GM12878 (cell line): ENCODE data around the gene RAPGEF3. TPM values are rescaled to one million over a fixed set of nuclear protein-coding genes. Genes with fewer than 3 reads are reported as not detected.

ENCODE experiments used
- ATAC-seq: fragments of 200-7000 bp; cut with Tn5 transposase; 3 replicates; pipeline ENCODE4 v1.9.1; 2020; ENCODE audit warnings: mild to moderate bottlenecking, moderate library complexity
- BruUV-seq: library from RNA; stranded (reverse); fragments of 400-500 nt; replicated peaks from 2 replicates; lab custom pipeline; 2021; lab: Mats Ljungman, UMichigan
- CTCF ChIA-PET: fragments of 300-600 bp; sonication (Branson Sonifier 250); formaldehyde crosslinking; extraction: SDS; loops from one replicate; lab custom pipeline; 2021; ENCODE audit warnings: inconsistent platforms; lab: Yijun Ruan, JAX
- POLR2A ChIA-PET: fragments of 350-600 bp; formaldehyde crosslinking; extraction: SDS; loops from one replicate; lab custom pipeline; 2021; ENCODE audit warnings: inconsistent platforms; lab: Charles Lee
- RAD21 ChIA-PET: fragments of 300-600 bp; sonication (Branson Sonifier 250); formaldehyde crosslinking; loops from one replicate; lab custom pipeline; 2023; ENCODE audit warnings: antibody characterized with exemption; ENCODE audit not compliant: unreplicated experiment; lab: Charles Lee
- SMC1A ChIA-PET: fragments of 300-600 bp; sonication (Branson Sonifier 250); formaldehyde crosslinking; loops from one replicate; lab custom pipeline; 2023; ENCODE audit not compliant: unreplicated experiment, uncharacterized antibody; lab: Charles Lee
- DNase-seq: peaks from one replicate; pipeline ENCODE4 v3.0.0-alpha.2; 2011; ENCODE audit warnings: low read depth, low spot score
- FAIRE-seq: peaks from 3 replicates; lab custom pipeline; 2011; peaks lifted over from hg19 to GRCh38; lab: Jason Lieb, UNC
- H2AFZ ChIP-seq: 2 replicates; pipeline ENCODE4 v1.6.0; 2011; ENCODE audit warnings: low read depth, low read length, control low read depth; ENCODE audit not compliant: control insufficient read depth
- H3K27ac ChIP-seq: 2 replicates; pipeline ENCODE4 v1.5.1; 2011; ENCODE audit warnings: control low read depth; ENCODE audit not compliant: control insufficient read depth, insufficient read depth
- H3K27me3 ChIP-seq, 2 experiments: replicated peaks in 1 of 2; 2 replicates each; pipeline versions ENCODE4 v1.6.0 to v1.6.1; 2011; ENCODE audit warnings: low read length in 1 of 2; ENCODE audit not compliant: control insufficient read depth in 2 of 2, insufficient read depth in 2 of 2
- H3K36me3 ChIP-seq, 2 experiments: 2 replicates each; pipeline ENCODE4 v1.5.1; 2011; ENCODE audit warnings: low read length in 1 of 2; ENCODE audit not compliant: control insufficient read depth in 2 of 2, insufficient read depth in 2 of 2
- H3K4me1 ChIP-seq: 2 replicates; pipeline ENCODE4 v1.6.1; 2011; ENCODE audit warnings: mild to moderate bottlenecking, low read length, moderate library complexity, mixed read lengths; ENCODE audit not compliant: control insufficient read depth, insufficient read depth
- H3K4me2 ChIP-seq: 2 replicates; pipeline ENCODE4 v1.6.0; 2011; ENCODE audit warnings: control low read depth; ENCODE audit not compliant: control insufficient read depth, insufficient read depth
- H3K4me3 ChIP-seq: fragments of 200-600 bp; sonication (generic); 2 replicates; pipeline ENCODE4 v1.5.1; 2016
- H3K79me2 ChIP-seq: 2 replicates; pipeline ENCODE4 v1.6.0; 2011; ENCODE audit warnings: low read length; ENCODE audit not compliant: control insufficient read depth, insufficient read depth
- H3K9ac ChIP-seq: 2 replicates; pipeline ENCODE4 v1.8.0; 2011; ENCODE audit warnings: low read length, control low read depth, mixed read lengths; ENCODE audit not compliant: control insufficient read depth, insufficient read depth
- H3K9me3 ChIP-seq: replicated peaks from 3 replicates; pipeline ENCODE4 v1.5.1; 2011; ENCODE audit warnings: mild to moderate bottlenecking, low read length; ENCODE audit not compliant: control insufficient read depth, insufficient read depth
- H4K20me1 ChIP-seq: 2 replicates; pipeline ENCODE4 v1.6.0; 2011; ENCODE audit not compliant: control insufficient read depth, insufficient read depth
- BCLAF1 ChIP-seq: fragments of 450-650 bp; IDR thresholded peaks from 2 replicates; pipeline ENCODE4 v1.6.1; 2017; ENCODE audit warnings: antibody characterized with exemption, mild to moderate bottlenecking, moderate library complexity
- DPF2 ChIP-seq: fragments of 450-650 bp; IDR thresholded peaks from 2 replicates; pipeline ENCODE4 v1.6.1; 2017; ENCODE audit warnings: mild to moderate bottlenecking
- EZH2 ChIP-seq: IDR thresholded peaks from 2 replicates; pipeline ENCODE4 v1.6.1; 2012; ENCODE audit warnings: low read depth, mild to moderate bottlenecking, control low read depth, inconsistent platforms, low read length, borderline replicate concordance; ENCODE audit not compliant: control insufficient read depth
- HDGF ChIP-seq: fragments of 450-650 bp; IDR thresholded peaks from 2 replicates; pipeline ENCODE4 v1.6.1; 2016; ENCODE audit warnings: antibody characterized with exemption
- KDM1A ChIP-seq: fragments of 200-600 bp; sonication (generic); IDR thresholded peaks from 2 replicates; pipeline ENCODE4 v1.6.1; 2016; ENCODE audit warnings: borderline replicate concordance
- NBN ChIP-seq: fragments of 450-650 bp; IDR thresholded peaks from 2 replicates; pipeline ENCODE4 v1.6.1; 2016
- RB1 ChIP-seq: fragments of 450-650 bp; formaldehyde crosslinking; IDR thresholded peaks from 2 replicates; pipeline ENCODE4 v1.6.1; 2017; ENCODE audit warnings: mild to moderate bottlenecking, borderline replicate concordance
- REST ChIP-seq: IDR thresholded peaks from 2 replicates; pipeline ENCODE4 v1.6.1; 2012; ENCODE audit warnings: mild to moderate bottlenecking, low read depth, low read length
- SP1 ChIP-seq: IDR thresholded peaks from one replicate; pipeline ENCODE4 v1.6.1; 2011; ENCODE audit warnings: low read depth, low read length
- ZNF207 ChIP-seq: fragments of 450-650 bp; IDR thresholded peaks from 2 replicates; pipeline ENCODE4 v1.6.1; 2014; ENCODE audit warnings: antibody characterized with exemption, mild to moderate bottlenecking, borderline replicate concordance
- ZNF622 ChIP-seq: fragments of 450-650 bp; IDR thresholded peaks from 2 replicates; pipeline ENCODE4 v1.6.1; 2017; ENCODE audit warnings: mild to moderate bottlenecking, inconsistent platforms
- WGBS: methylation state at CpG from one replicate; pipeline ENCODE4 v1.1.6; 2016; ENCODE audit warnings: low lambda C conversion rate; ENCODE audit not compliant: insufficient replicate concordance, insufficient coverage; ENCODE audit errors: missing lambda C conversion rate; 5-methylcytosine and 5-hydroxymethylcytosine counted together
- in situ Hi-C: fragments of 300-500 bp; cut with MboI; formaldehyde crosslinking; loops from 9 replicates; pipeline ENCODE4 v1.14.3; 2018; ENCODE audit warnings: mixed read lengths
- intact Hi-C: fragments of 100-400 bp; cut with micrococcal nuclease; formaldehyde crosslinking; loops from one replicate; pipeline ENCODE4 v1.14.2; 2022; ENCODE audit not compliant: unreplicated experiment
- polyA plus RNA-seq, 11 experiments: library from polyadenylated mRNA; depleted of rRNA in 4 of 11; unstranded in 6 of 11; stranded (reverse) in 5 of 11; fragments of >200 nt; fragmentation: Nextera tagmentation in 4 of 11; fragmentation: Illumina TruSeq in 1 of 11; extraction: Ambion mirVana in 4 of 11; extraction: Trizol in 1 of 11; gene quantifications; 1 replicate in 1 of 11; 2 replicates in 10 of 11; pipeline versions ENCODE4 v1.2.1 to v1.2.3, GENCODE V29; 2011 to 2016; ENCODE audit warnings: inconsistent platforms in 2 of 11, missing spikeins in 2 of 11, low read depth in 1 of 11
- total RNA-seq, 4 experiments: library from RNA; depleted of rRNA in 3 of 4; stranded (reverse); fragments of >200 nt in 3 of 4; fragmentation: Illumina TruSeq in 1 of 4; extraction: Trizol in 1 of 4; gene quantifications; 2 replicates each; pipeline versions ENCODE4 v1.2.1 to v1.2.3, GENCODE V29; 2013 to 2021
- TF ChIP-seq, protein P1 (sequence below): fragments of 450-650 bp; IDR thresholded peaks from 2 replicates; pipeline ENCODE4 v1.6.1; 2017; ENCODE audit warnings: mild to moderate bottlenecking

RAPGEF3 gene
- total and polyA plus RNA-seq, 10 of the 15 experiments (the other 5 are each of a cell fraction or from before 2014, with no cell fraction given), result 0.02 to 0.92 (median 0.31) TPM; not detected in 2

GRCh38 chr12:47734725-47735480 is 23.8 kb downstream of the RAPGEF3 start (continued):
- TF ChIP-seq BCLAF1 (no peak), NBN (no peak), REST (no peak)

DNA sequence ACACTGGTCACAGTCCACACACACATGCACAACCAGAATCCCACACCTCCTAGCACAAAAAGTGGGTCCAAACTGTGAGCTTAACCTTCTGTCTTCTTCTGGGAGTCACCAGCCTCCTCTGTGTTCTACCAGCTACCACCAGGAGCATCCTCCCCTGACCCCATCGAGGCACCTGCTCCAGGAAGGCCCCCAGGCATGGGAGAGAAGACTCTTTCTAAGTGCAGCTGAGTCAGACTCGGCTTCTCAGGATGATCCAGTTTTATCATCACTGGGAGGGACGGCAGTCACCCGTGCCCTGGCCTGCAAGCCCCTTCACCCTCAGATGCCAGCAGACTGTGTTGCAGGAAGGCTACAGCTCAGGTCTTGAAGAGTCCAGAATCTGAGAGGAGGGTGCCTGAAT is 25.5 kb downstream of the RAPGEF3 start:
- ATAC-seq (no peak), FAIRE-seq (no peak), DNase-seq (no peak)
- Histone ChIP-seq H3K9me3 (no peaks in the 10 kb centered on the region), H3K27me3 (no peaks in the 10 kb centered on the region), H3K4me2 (no peak overlapping the region), H3K79me2 (no peaks in the 10 kb centered on the region), H3K27ac (no peak overlapping the region), H3K4me3 (no peak overlapping the region), H3K9ac (no peak overlapping the region), H3K36me3 (no peaks in the 10 kb centered on the region; a peak in 1 of 4 replicates), H3K4me1 (no peaks in the 10 kb centered on the region), H4K20me1 (no peaks in the 10 kb centered on the region), H2AFZ (no peak overlapping the region)
- intact Hi-C loops (no loop called here), in situ Hi-C loops (no loop called here)
- ChIA-PET POLR2A (no interaction called here), SMC1A (interaction anchor here (0.9 to 3.8 kb wide), 4 partner anchors 8 to 35 kb away, joined by 3 to 20 read pairs (median 4); no protein-coding TSS in a partner anchor), CTCF (interaction anchor here (0.9 to 5.4 kb wide), 6 partner anchors 10 to 105 kb away, joined by 5 to 71 read pairs (median 18); no protein-coding TSS in a partner anchor), RAD21 (interaction anchor here (1.2 to 2.0 kb wide), 4 partner anchors 9 to 105 kb away, joined by 3 to 6 read pairs (median 4); no protein-coding TSS in a partner anchor)
- 65% methylated on average over 4 of the region's 4 CpGs for WGBS
- BruUV-seq, result no TSS peak
- TF ChIP-seq ZNF207 (no peak), SP1 (no peak), DPF2 (no peak), HDGF (no peak), EZH2 (no peak), RB1 (no peak), KDM1A (no peak), ZNF622 (no peak)
- TF ChIP-seq, protein P1, sequence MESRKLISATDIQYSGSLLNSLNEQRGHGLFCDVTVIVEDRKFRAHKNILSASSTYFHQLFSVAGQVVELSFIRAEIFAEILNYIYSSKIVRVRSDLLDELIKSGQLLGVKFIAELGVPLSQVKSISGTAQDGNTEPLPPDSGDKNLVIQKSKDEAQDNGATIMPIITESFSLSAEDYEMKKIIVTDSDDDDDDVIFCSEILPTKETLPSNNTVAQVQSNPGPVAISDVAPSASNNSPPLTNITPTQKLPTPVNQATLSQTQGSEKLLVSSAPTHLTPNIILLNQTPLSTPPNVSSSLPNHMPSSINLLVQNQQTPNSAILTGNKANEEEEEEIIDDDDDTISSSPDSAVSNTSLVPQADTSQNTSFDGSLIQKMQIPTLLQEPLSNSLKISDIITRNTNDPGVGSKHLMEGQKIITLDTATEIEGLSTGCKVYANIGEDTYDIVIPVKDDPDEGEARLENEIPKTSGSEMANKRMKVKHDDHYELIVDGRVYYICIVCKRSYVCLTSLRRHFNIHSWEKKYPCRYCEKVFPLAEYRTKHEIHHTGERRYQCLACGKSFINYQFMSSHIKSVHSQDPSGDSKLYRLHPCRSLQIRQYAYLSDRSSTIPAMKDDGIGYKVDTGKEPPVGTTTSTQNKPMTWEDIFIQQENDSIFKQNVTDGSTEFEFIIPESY, result no peak
